Lung (tissue), 12 donors: ENCODE results near the gene MPHOSPH9. TPM values are rescaled to one million over a fixed set of nuclear protein-coding genes. Genes with fewer than 3 reads are reported as not detected.

Experiments
- ATAC-seq: fragments of 200-7000 bp; cut with Tn5 transposase; one replicate; pipeline ENCODE4 v1.9.1; 2020; ENCODE audit warnings: moderate number of reproducible peaks; ENCODE audit not compliant: insufficient read depth, low FRiP score
- DNase-seq, 3 donors: peaks; one replicate each; pipeline ENCODE4 v3.0.0-alpha.2; 2013 to 2017
- H3K27ac ChIP-seq, 2 donors: one replicate each; pipeline ENCODE4 v1.5.1; 2013; ENCODE audit warnings: mild to moderate bottlenecking in 2 of 2, moderate library complexity in 2 of 2, control low read depth in 1 of 2, inconsistent platforms in 1 of 2, low read depth in 1 of 2, low read length in 1 of 2
- H3K27me3 ChIP-seq, 3 donors: one replicate each; pipeline ENCODE4 v1.5.1; 2013; ENCODE audit warnings: low read length in 2 of 3; ENCODE audit not compliant: control insufficient read depth in 3 of 3, insufficient read depth in 3 of 3
- H3K36me3 ChIP-seq, 4 donors: one replicate each; pipeline ENCODE4 v1.5.1; 2013; ENCODE audit warnings: low read length in 4 of 4, mild to moderate bottlenecking in 1 of 4, moderate library complexity in 1 of 4; ENCODE audit not compliant: control insufficient read depth in 4 of 4, insufficient read depth in 4 of 4
- H3K4me1 ChIP-seq, 5 donors: one replicate each; pipeline ENCODE4 v1.5.1; 2013; ENCODE audit warnings: low read length in 5 of 5, mild to moderate bottlenecking in 2 of 5, moderate library complexity in 1 of 5; ENCODE audit not compliant: control insufficient read depth in 5 of 5, insufficient read depth in 5 of 5
- H3K4me3 ChIP-seq: one replicate; pipeline ENCODE4 v1.5.1; 2013; ENCODE audit warnings: mild to moderate bottlenecking, control low read depth, moderate library complexity
- H3K9ac ChIP-seq, 2 donors: one replicate each; pipeline ENCODE4 v1.5.1; 2013; ENCODE audit warnings: low read length in 2 of 2, control low read depth in 1 of 2; ENCODE audit not compliant: insufficient read depth in 1 of 2
- H3K9me3 ChIP-seq, 4 donors: one replicate each; pipeline ENCODE4 v1.5.1; 2013; ENCODE audit warnings: low read length in 3 of 4, mild to moderate bottlenecking in 1 of 4, moderate library complexity in 1 of 4; ENCODE audit not compliant: control insufficient read depth in 4 of 4, insufficient read depth in 3 of 4
- WGBS, 2 donors: extraction: QIAGEN DNeasy Blood & Tissue Kit; methylation state at CpG; one replicate each; pipeline ENCODE4 v1.1.7; 2013; 5-methylcytosine and 5-hydroxymethylcytosine counted together
- polyA plus RNA-seq, 2 donors: library from polyadenylated mRNA; stranded (reverse); fragments of 200-250 nt; gene quantifications; one replicate each; pipeline ENCODE4 v1.2.1, GENCODE V29; 2013
- total RNA-seq, 2 donors: library from RNA; depleted of rRNA in 1 of 2; stranded (reverse); fragments of >200 nt in 1 of 2; gene quantifications; one replicate each; pipeline ENCODE4 v1.2.1, GENCODE V29; 2014 to 2021
- TF ChIP-seq, protein P1 (sequence below): IDR thresholded peaks from 2 replicates; pipeline ENCODE4 v1.5.1; 2012; ENCODE audit warnings: mild to moderate bottlenecking; ENCODE audit errors: control extremely low read depth, extremely low read depth
- donor health status: control.
- donor health status: control.
- donor health status: Bipolar disorder and iron deficiency.
- donor health status: healthy.
- donor health status: DM: yes; HTN: yes; CAD: no.

Gene MPHOSPH9
- total and polyA plus RNA-seq, 4 donors, result 5.0 to 56.9 (median 12.4) TPM

DNA sequence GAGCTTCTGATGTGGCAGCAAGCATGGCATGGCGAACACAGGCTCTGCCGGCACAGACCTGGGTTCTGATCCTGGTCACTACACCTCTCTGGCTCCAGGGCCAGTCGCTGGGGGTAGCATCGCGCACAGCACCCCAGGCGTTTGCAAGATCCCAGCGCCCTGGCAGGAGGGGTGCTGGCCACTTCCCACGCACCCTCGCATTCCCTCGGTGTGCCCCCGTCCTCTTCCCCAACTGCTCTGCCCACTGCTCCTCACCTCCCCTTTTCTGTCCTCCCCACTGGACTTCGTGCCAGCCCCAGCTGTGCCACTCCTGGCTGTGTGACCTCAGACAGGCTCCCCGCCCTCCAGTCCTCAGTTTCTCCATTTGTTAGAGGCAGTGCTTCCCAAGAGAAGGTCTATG is 35.9 kb upstream of the MPHOSPH9 start:
- TF ChIP-seq, protein P1, sequence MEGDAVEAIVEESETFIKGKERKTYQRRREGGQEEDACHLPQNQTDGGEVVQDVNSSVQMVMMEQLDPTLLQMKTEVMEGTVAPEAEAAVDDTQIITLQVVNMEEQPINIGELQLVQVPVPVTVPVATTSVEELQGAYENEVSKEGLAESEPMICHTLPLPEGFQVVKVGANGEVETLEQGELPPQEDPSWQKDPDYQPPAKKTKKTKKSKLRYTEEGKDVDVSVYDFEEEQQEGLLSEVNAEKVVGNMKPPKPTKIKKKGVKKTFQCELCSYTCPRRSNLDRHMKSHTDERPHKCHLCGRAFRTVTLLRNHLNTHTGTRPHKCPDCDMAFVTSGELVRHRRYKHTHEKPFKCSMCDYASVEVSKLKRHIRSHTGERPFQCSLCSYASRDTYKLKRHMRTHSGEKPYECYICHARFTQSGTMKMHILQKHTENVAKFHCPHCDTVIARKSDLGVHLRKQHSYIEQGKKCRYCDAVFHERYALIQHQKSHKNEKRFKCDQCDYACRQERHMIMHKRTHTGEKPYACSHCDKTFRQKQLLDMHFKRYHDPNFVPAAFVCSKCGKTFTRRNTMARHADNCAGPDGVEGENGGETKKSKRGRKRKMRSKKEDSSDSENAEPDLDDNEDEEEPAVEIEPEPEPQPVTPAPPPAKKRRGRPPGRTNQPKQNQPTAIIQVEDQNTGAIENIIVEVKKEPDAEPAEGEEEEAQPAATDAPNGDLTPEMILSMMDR, result no peak
- H3K36me3 ChIP-seq, result peaks cover 0 to 18% (median 4%) of the 10 kb centered on the region in 4 donors
- H3K4me1 ChIP-seq, result peaks cover 0 to 30% (median 15%) of the 10 kb centered on the region in 5 donors
- no peaks in the 10 kb centered on the region for H3K9me3 ChIP-seq
- 32 to 60% methylated on average over 13 of the region's 13 CpGs for WGBS, 2 donors
- H3K27ac ChIP-seq, result peak overlapping the region in 1 of 2 donors; percentile 59
- no peak overlapping the region for H3K4me3 ChIP-seq
- no peaks in the 10 kb centered on the region for H3K27me3 ChIP-seq
- H3K9ac ChIP-seq, result no peak overlapping the region
- ATAC-seq (no peak), DNase-seq (no peak)

DNA sequence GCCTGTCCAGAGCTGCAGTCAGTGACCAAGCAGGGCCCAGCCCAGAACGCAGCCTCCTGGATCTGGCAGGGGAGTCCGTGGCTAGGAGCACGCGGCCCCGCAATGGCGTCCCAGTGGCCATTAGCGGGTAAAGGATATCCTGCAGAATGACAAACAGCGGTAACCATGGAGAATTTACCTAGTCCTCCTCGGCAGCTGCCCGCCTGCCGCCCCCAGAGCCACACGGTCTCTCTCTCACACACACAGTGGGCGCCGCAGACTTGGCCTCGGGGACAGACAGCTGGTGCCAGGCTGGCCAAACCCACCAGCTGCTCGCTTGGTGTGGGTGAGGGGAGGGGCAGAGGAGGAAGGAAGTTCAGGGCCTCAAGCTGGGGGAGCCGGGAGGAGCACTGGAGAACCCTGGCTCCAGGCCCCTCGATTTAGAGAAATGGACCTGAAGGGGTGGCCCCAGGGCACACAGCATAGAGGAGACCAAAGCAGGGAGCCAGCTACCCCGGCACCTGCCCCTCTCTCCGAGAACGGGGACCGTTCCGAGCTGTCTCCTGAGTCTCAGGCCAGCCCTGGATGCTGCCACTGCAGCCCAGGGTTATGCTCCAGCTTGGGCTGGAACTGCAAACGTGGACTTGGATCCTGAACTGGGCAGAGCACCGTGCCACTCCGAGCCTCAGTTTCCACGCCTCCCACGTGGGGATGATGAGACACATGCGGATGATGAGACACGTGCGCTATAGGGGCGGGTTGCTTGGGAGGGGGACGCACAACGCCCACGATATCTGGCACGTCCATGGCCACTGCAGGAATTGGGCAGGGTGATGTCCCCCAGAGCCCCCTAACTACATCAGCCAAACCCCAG is 35.3 kb upstream of the MPHOSPH9 start:
- H3K9me3 ChIP-seq, result no peaks in the 10 kb centered on the region
- no peaks in the 10 kb centered on the region for H3K27me3 ChIP-seq
- H3K4me3 ChIP-seq, result no peak overlapping the region
- ATAC-seq, result no peak
- peaks cover 0 to 20% (median 9%) of the 10 kb centered on the region in 4 donors for H3K36me3 ChIP-seq
- WGBS, 2 donors, result 13 to 38% methylated on average over 36 of the region's 36 CpGs
- peak; percentile 44 to 59 (median 45) for DNase-seq
- TF ChIP-seq, protein P1, result no peak
- H3K4me1 ChIP-seq, result peaks cover 0 to 30% (median 15%) of the 10 kb centered on the region in 5 donors
- H3K9ac ChIP-seq, result no peak overlapping the region
- H3K27ac ChIP-seq, result peak overlapping the region in 1 of 2 donors; percentile 59

DNA sequence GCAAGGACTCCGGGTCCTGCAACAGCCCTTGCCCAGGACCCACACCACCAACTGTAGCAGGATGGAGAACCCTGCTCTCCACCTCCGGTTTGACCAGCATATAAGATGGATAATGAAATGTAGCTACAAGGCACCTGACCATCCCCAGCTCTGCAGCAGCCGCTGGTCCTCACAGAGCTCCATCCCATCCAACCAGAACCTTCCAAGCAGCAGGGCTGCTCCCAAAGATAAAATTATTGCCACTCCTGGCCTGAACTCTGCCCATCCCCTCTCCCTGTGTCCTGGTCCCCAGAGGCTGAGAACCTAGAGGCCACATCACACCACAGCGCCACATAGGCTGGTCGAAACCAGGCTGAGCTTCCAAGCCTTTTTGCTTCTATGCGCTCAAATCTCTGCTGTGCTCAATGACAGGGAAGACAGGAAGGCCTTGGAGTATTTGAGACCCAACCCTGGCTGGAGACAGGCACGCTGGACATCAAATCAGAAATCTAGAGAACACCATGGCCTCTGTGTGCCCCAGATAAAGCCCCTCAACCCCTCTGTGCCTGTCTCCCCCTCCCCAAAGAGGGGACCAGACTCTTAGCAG is 34.5 kb upstream of the MPHOSPH9 start:
- WGBS, 2 donors, result 89 to 93% methylated on average over 7 of the region's 7 CpGs
- Histone ChIP-seq H3K27ac (peak overlapping the region in 1 of 2 donors; percentile 59), H3K4me3 (no peak overlapping the region), H3K27me3 (no peaks in the 10 kb centered on the region), H3K36me3 (peaks cover 0 to 21% (median 12%) of the 10 kb centered on the region in 4 donors), H3K9ac (no peak overlapping the region), H3K4me1 (peaks cover 0 to 26% (median 15%) of the 10 kb centered on the region in 5 donors), H3K9me3 (no peaks in the 10 kb centered on the region)
- TF ChIP-seq, protein P1, result no peak
- ATAC-seq (no peak), DNase-seq (no peak)
